PC-3 (cell line): ENCODE results near the gene SLC43A3. TPM values are rescaled to one million over a fixed set of nuclear protein-coding genes. Genes with fewer than 3 reads are reported as not detected.

ENCODE experiments used
- ATAC-seq: fragments of 200-7000 bp; cut with Tn5 transposase; 2 replicates; pipeline ENCODE4 v1.9.1; 2020; ENCODE audit warnings: mild to moderate bottlenecking, moderate library complexity
- BruUV-seq: library from RNA; stranded (reverse); fragments of 400-500 nt; replicated peaks from 2 replicates; lab custom pipeline; 2021; lab: Mats Ljungman, UMichigan
- CTCF ChIA-PET: fragments of 300-600 bp; sonication (Branson Sonifier 250); formaldehyde crosslinking; loops from one replicate; lab custom pipeline; 2022; ENCODE audit warnings: antibody characterized with exemption; lab: Charles Lee
- POLR2A ChIA-PET: fragments of 300-600 bp; sonication (Branson Sonifier 250); formaldehyde crosslinking; loops from one replicate; lab custom pipeline; 2022; ENCODE audit warnings: antibody characterized with exemption; ENCODE audit not compliant: unreplicated experiment; lab: Charles Lee
- DNase-seq: peaks from one replicate; pipeline ENCODE4 v3.0.0-alpha.2; 2015
- H2AFZ ChIP-seq: fragments of 300-600 bp; sonication (generic); 2 replicates; pipeline ENCODE4 v1.6.0; 2016; ENCODE audit warnings: antibody characterized with exemption, low read length
- H3F3A ChIP-seq: fragments of 300-600 bp; sonication (generic); one replicate; pipeline ENCODE4 v1.6.0; 2017; ENCODE audit warnings: antibody characterized with exemption, low read length, control low read depth, mild to moderate bottlenecking; ENCODE audit not compliant: unreplicated experiment
- H3K27ac ChIP-seq: fragments of 300-600 bp; sonication (generic); 2 replicates; pipeline ENCODE4 v1.5.1; 2016; ENCODE audit warnings: mild to moderate bottlenecking, low read length
- H3K27me3 ChIP-seq: fragments of 300-600 bp; sonication (generic); 2 replicates; pipeline ENCODE4 v1.6.1; 2016; ENCODE audit warnings: low read length, mixed read lengths
- H3K36me3 ChIP-seq: fragments of 300-600 bp; sonication (generic); 2 replicates; pipeline ENCODE4 v1.6.1; 2016; ENCODE audit warnings: low read depth, mixed run types, low read length, mixed read lengths
- H3K4me1 ChIP-seq: fragments of 300-600 bp; sonication (generic); 2 replicates; pipeline ENCODE4 v1.5.1; 2016; ENCODE audit warnings: low read length; ENCODE audit not compliant: insufficient read depth
- H3K4me2 ChIP-seq: fragments of 300-600 bp; sonication (generic); 2 replicates; pipeline ENCODE4 v1.6.0; 2016; ENCODE audit warnings: low read length
- H3K4me3 ChIP-seq: fragments of 300-600 bp; sonication (generic); 2 replicates; pipeline ENCODE4 v1.5.1; 2016; ENCODE audit warnings: mild to moderate bottlenecking, low read length, mixed read lengths
- H3K79me2 ChIP-seq: fragments of 300-600 bp; sonication (generic); 2 replicates; pipeline ENCODE4 v1.6.1; 2017; ENCODE audit warnings: low read length, mixed read lengths
- H3K9ac ChIP-seq: fragments of 300-600 bp; sonication (generic); 2 replicates; pipeline ENCODE4 v1.6.0; 2016; ENCODE audit warnings: mild to moderate bottlenecking, low read length
- H3K9me2 ChIP-seq: fragments of 300-600 bp; sonication (generic); replicated peaks from 2 replicates; pipeline ENCODE4 v1.6.1; 2016; ENCODE audit warnings: mixed run types, low read length, mixed read lengths
- H3K9me3 ChIP-seq: fragments of 300-600 bp; sonication (generic); 2 replicates; pipeline ENCODE4 v1.6.1; 2016; ENCODE audit warnings: low read length, mixed read lengths
- H4K20me1 ChIP-seq: fragments of 300-600 bp; sonication (generic); 2 replicates; pipeline ENCODE4 v1.6.1; 2016; ENCODE audit warnings: low read length, mixed read lengths
- EZH2 ChIP-seq: fragments of 300-600 bp; sonication (generic); IDR thresholded peaks from one replicate; pipeline ENCODE4 v1.6.1; 2017; ENCODE audit warnings: antibody characterized with exemption, mild to moderate bottlenecking, low read length; ENCODE audit not compliant: unreplicated experiment
- EZH2phosphoT487 ChIP-seq: fragments of 300-600 bp; sonication (generic); IDR thresholded peaks from 2 replicates; pipeline ENCODE4 v1.6.1; 2018; ENCODE audit warnings: mild to moderate bottlenecking, antibody characterized with exemption, low read length, borderline replicate concordance
- intact Hi-C: fragments of 100-400 bp; cut with micrococcal nuclease; formaldehyde crosslinking; loops from 2 replicates; pipeline ENCODE4 v1.9.0; 2023
- total RNA-seq: library from RNA; depleted of rRNA; stranded (reverse); fragments of >200 nt; gene quantifications from 2 replicates; pipeline ENCODE4 v1.2.3, GENCODE V29; 2014
- TF ChIP-seq, protein P1 (sequence below): fragments of 300-600 bp; sonication (generic); conservative IDR thresholded peaks from 2 replicates; pipeline ENCODE4 v1.5.1; 2017; ENCODE audit warnings: antibody characterized with exemption, low read depth, mild to moderate bottlenecking, low read length

Gene SLC43A3
- total RNA-seq, 1 experiment from 2014 or later: 35.0 TPM

DNA sequence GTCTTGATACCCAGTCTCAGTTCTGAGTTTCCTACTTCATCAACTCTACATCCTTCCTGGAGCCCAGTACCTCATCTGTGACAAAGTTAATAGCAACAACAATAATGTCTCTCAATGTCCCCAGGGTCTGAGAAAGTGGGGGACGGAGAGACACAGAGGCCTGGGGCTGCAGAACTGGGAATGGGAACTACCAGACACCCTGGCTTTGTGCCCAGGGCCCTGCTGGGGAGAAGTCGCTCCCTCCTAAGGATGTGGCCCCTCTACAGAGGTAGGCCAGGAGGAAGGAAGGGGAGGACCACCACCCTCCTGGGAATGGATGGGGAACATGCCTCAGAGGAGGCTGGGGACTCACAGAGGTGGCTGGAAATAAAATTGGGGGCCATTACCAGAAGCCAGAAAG lies 51.4 kb downstream of the SLC43A3 start:
- no peaks in the 10 kb centered on the region for H3K4me1 ChIP-seq
- TF ChIP-seq EZH2phosphoT487: no peak
- TF ChIP-seq EZH2: no peak
- TF ChIP-seq, protein P1, sequence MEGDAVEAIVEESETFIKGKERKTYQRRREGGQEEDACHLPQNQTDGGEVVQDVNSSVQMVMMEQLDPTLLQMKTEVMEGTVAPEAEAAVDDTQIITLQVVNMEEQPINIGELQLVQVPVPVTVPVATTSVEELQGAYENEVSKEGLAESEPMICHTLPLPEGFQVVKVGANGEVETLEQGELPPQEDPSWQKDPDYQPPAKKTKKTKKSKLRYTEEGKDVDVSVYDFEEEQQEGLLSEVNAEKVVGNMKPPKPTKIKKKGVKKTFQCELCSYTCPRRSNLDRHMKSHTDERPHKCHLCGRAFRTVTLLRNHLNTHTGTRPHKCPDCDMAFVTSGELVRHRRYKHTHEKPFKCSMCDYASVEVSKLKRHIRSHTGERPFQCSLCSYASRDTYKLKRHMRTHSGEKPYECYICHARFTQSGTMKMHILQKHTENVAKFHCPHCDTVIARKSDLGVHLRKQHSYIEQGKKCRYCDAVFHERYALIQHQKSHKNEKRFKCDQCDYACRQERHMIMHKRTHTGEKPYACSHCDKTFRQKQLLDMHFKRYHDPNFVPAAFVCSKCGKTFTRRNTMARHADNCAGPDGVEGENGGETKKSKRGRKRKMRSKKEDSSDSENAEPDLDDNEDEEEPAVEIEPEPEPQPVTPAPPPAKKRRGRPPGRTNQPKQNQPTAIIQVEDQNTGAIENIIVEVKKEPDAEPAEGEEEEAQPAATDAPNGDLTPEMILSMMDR: no peak
- POLR2A ChIA-PET: no interaction called here
- no peak for ATAC-seq
- intact Hi-C loops: no loop called here
- no TSS peak for BruUV-seq
- H3K4me2 ChIP-seq: no peak overlapping the region
- no peaks in the 10 kb centered on the region for H3K9me3 ChIP-seq
- no peak for DNase-seq
- no peak overlapping the region for H3K27ac ChIP-seq
- no peak overlapping the region for H2AFZ ChIP-seq
- no peak overlapping the region for H3K9ac ChIP-seq
- CTCF ChIA-PET: no interaction called here
- no peaks in the 10 kb centered on the region for H3F3A ChIP-seq
- H3K9me2 ChIP-seq: no peaks in the 10 kb centered on the region
- no peaks in the 10 kb centered on the region for H4K20me1 ChIP-seq
- H3K27me3 ChIP-seq: no peaks in the 10 kb centered on the region
- H3K4me3 ChIP-seq: no peak overlapping the region
- H3K36me3 ChIP-seq: no peaks in the 10 kb centered on the region
- no peaks in the 10 kb centered on the region for H3K79me2 ChIP-seq

- no peaks in the 10 kb centered on the region for H3F3A ChIP-seq
- no TSS peak for BruUV-seq
- no peak for DNase-seq
Observed at GRCh38 chr11:57374966-57375365, 52.0 kb downstream of the SLC43A3 start.

GRCh38 chr11:57373146-57373545 lies 53.8 kb downstream of the SLC43A3 start:
- POLR2A ChIA-PET: no interaction called here
- Histone ChIP-seq H3K9me3 (no peaks in the 10 kb centered on the region), H3K36me3 (no peaks in the 10 kb centered on the region), H3K27ac (no peak overlapping the region), H3K4me1 (peaks cover 7% of the 10 kb centered on the region; the same call in 1 of the 2 replicates), H3K9ac (no peak overlapping the region), H4K20me1 (no peaks in the 10 kb centered on the region), H3K79me2 (no peaks in the 10 kb centered on the region), H3K4me3 (no peak overlapping the region), H3F3A (no peaks in the 10 kb centered on the region), H2AFZ (no peak overlapping the region), H3K27me3 (no peaks in the 10 kb centered on the region), H3K4me2 (no peak overlapping the region), H3K9me2 (no peaks in the 10 kb centered on the region)
- DNase-seq: no peak
- CTCF ChIA-PET: no interaction called here
- no peak for TF ChIP-seq EZH2phosphoT487
- intact Hi-C loops: no loop called here
- no peak for ATAC-seq
- BruUV-seq: no TSS peak

More at GRCh38 chr11:57374966-57375365, 52.0 kb downstream of the SLC43A3 start:
- H3K79me2 ChIP-seq: no peaks in the 10 kb centered on the region
- no peak overlapping the region for H3K4me2 ChIP-seq
- no peaks in the 10 kb centered on the region for H3K9me3 ChIP-seq
- no peak overlapping the region for H2AFZ ChIP-seq
- no peak overlapping the region for H3K27ac ChIP-seq
- H3K27me3 ChIP-seq: no peaks in the 10 kb centered on the region
- H4K20me1 ChIP-seq: no peaks in the 10 kb centered on the region
- H3K9ac ChIP-seq: no peak overlapping the region
- TF ChIP-seq, protein P1: no peak
- no peak for TF ChIP-seq EZH2
- no peak for TF ChIP-seq EZH2phosphoT487
- no peak for ATAC-seq
- H3K4me3 ChIP-seq: no peak overlapping the region
- no peaks in the 10 kb centered on the region for H3K9me2 ChIP-seq
- H3K4me1 ChIP-seq: peaks cover 4% of the 10 kb centered on the region; the same call in 1 of the 2 replicates
- CTCF ChIA-PET: no interaction called here
- no peaks in the 10 kb centered on the region for H3K36me3 ChIP-seq
- POLR2A ChIA-PET: no interaction called here
- intact Hi-C loops: no loop called here
